Stomach (tissue), 9 donors: ENCODE results near the gene CRB2. TPM values are rescaled to one million over a fixed set of nuclear protein-coding genes. Genes with fewer than 3 reads are reported as not detected.
A peak's percentile ranks its signal among the peaks of the same experiment; 100 is the strongest.
"Not testable (repeated sequence)": the region's sequence is repeated elsewhere in the genome, so short reads cannot be mapped to it uniquely, and the experiment has no call there.

Experiments used
- DNase-seq, 2 donors: peaks; one replicate each; pipeline versions ENCODE4 v3.0.0 to v3.0.0-alpha.2; 2013 to 2019
- H3K27ac ChIP-seq, 5 donors: fragments of 200-600 bp in 4 of 5; sonication (generic) in 4 of 5; one replicate each; pipeline ENCODE4 v1.5.1; 2013 to 2019; ENCODE audit warnings: mild to moderate bottlenecking in 1 of 5, moderate library complexity in 1 of 5
- H3K27me3 ChIP-seq, 3 donors: fragments of 200-600 bp; sonication (generic); one replicate each; pipeline ENCODE4 v1.5.1; 2017 to 2019; ENCODE audit warnings: mixed run types in 1 of 3
- H3K36me3 ChIP-seq, 4 donors: fragments of 200-600 bp; sonication (generic); 1 replicate in 3 of 4; 2 replicates in 1 of 4; pipeline ENCODE4 v1.5.1; 2016 to 2019
- H3K4me1 ChIP-seq, 4 donors: fragments of 200-600 bp; sonication (generic); one replicate each; pipeline ENCODE4 v1.5.1; 2016 to 2019
- H3K4me3 ChIP-seq, 4 donors: fragments of 200-600 bp; sonication (generic) in 3 of 4; one replicate each; pipeline ENCODE4 v1.5.1; 2016 to 2019; ENCODE audit warnings: mild to moderate bottlenecking in 1 of 4
- H3K9me3 ChIP-seq, 4 donors: fragments of 200-600 bp; sonication (generic); one replicate each; pipeline ENCODE4 v1.5.1; 2016 to 2019
- CTCF ChIP-seq, 7 experiments: fragments of 450-650 bp in 4 of 7; fragments of 200-600 bp in 3 of 7; sonication (generic) in 3 of 7; IDR thresholded peaks; one replicate each; pipeline ENCODE4 v1.5.1; 2016 to 2019; ENCODE audit warnings: antibody characterized with exemption in 7 of 7, control low read depth in 2 of 7, mild to moderate bottlenecking in 1 of 7
- EP300 ChIP-seq: sonication (generic); formaldehyde crosslinking; IDR thresholded peaks from one replicate; pipeline ENCODE4 v1.6.1; 2017; ENCODE audit warnings: antibody characterized with exemption
- POLR2A ChIP-seq, 4 donors: fragments of 450-650 bp; IDR thresholded peaks; one replicate each; pipeline ENCODE4 v1.6.1; 2016; ENCODE audit warnings: antibody characterized with exemption in 4 of 4, control low read depth in 2 of 4, mild to moderate bottlenecking in 1 of 4, moderate library complexity in 1 of 4
- POLR2AphosphoS5 ChIP-seq, 3 donors: sonication (generic); formaldehyde crosslinking; IDR thresholded peaks; one replicate each; pipeline ENCODE4 v1.6.1; 2016; ENCODE audit warnings: antibody characterized with exemption in 3 of 3
- WGBS, 5 donors: extraction: QIAGEN DNeasy Blood & Tissue Kit in 3 of 5; methylation state at CpG; one replicate each; pipeline versions ENCODE4 v1.1.5 to v1.1.7; 2013 to 2018; 5-methylcytosine and 5-hydroxymethylcytosine counted together
- intact Hi-C: fragments of 100-400 bp; cut with DNase I; formaldehyde crosslinking; loops from one replicate; pipeline ENCODE4 v1.15.1; 2023; ENCODE audit warnings: low total_unique reads
- polyA plus RNA-seq, 3 donors: library from polyadenylated mRNA; stranded (reverse); fragments of 200-250 nt; gene quantifications; one replicate each; pipeline ENCODE4 v1.2.3, GENCODE V29; 2013
- total RNA-seq, 5 donors: library from RNA; depleted of rRNA; stranded (reverse); fragments of >200 nt; gene quantifications; one replicate each; pipeline versions ENCODE4 v1.1.0 to v1.2.3, GENCODE V29; 2014 to 2016
- donor health status: healthy with polysubstance abuse.
- donor health status: Bipolar disorder and iron deficiency.
- donor health status: healthy.

The CRB2 gene
- total and polyA plus RNA-seq, 8 donors: 0.03 to 4.3 (median 0.19) TPM; not detected in 4

GRCh38 chr9:123395689-123396511 is 39.9 kb downstream of the CRB2 start:
- peaks cover 0 to 7% (median 0%) of the 10 kb centered on the region in 4 donors for H3K9me3 ChIP-seq
- H3K4me1 ChIP-seq: no peaks in the 10 kb centered on the region
- 87 to 91% (median 90%) methylated on average over 19 to 24 of the region's 24 CpGs for WGBS, 5 donors
- H3K36me3 ChIP-seq: peaks cover 0 to 4% (median 0%) of the 10 kb centered on the region in 4 donors
- no peak overlapping the region for H3K27ac ChIP-seq
- TF ChIP-seq POLR2AphosphoS5 (IDR thresholded peaks at IDR 0.05) (no peak), CTCF (IDR thresholded peaks at IDR 0.05) (no peak), EP300 (no peak), POLR2A (IDR thresholded peaks at IDR 0.05) (no peak)
- no peak for DNase-seq
- no peaks in the 10 kb centered on the region for H3K27me3 ChIP-seq
- no peak overlapping the region for H3K4me3 ChIP-seq
- intact Hi-C loops: no loop called here

- Histone ChIP-seq H3K4me3 (no peak overlapping the region), H3K27me3 (no peaks in the 10 kb centered on the region), H3K36me3 (peaks cover 0 to 9% (median 8%) of the 10 kb centered on the region in 4 donors), H3K9me3 (peaks cover 0 to 4% (median 0%) of the 10 kb centered on the region in 4 donors), H3K4me1 (no peaks in the 10 kb centered on the region), H3K27ac (no peak overlapping the region)
- intact Hi-C loops: no loop called here
- WGBS, 5 donors: 89 to 98% (median 94%) methylated on average over 4 of the region's 4 CpGs
- DNase-seq: no peak
- TF ChIP-seq POLR2A (IDR thresholded peaks at IDR 0.05) (no peak), POLR2AphosphoS5 (IDR thresholded peaks at IDR 0.05) (no peak), CTCF (IDR thresholded peaks at IDR 0.05) (no peak), EP300 (no peak)
Observed at GRCh38 chr9:123397975-123398374, 42.0 kb downstream of the CRB2 start.

GRCh38 chr9:123398938-123399337 is 42.9 kb downstream of the CRB2 start:
- H3K9me3 ChIP-seq, H3K27me3 ChIP-seq, H3K4me1 ChIP-seq, DNase-seq, H3K27ac ChIP-seq, intact Hi-C loops, H3K4me3 ChIP-seq: not testable (repeated sequence)
- WGBS, 5 donors: 93 to 97% (median 95%) methylated on average over 13 to 14 of the region's 14 CpGs
- H3K36me3 ChIP-seq: peaks cover 0 to 17% (median 13%) of the 10 kb centered on the region in 4 donors

- no peak for DNase-seq
- no peak overlapping the region for H3K27ac ChIP-seq
- intact Hi-C loops: no loop called here
- H3K4me1 ChIP-seq: no peaks in the 10 kb centered on the region
- H3K36me3 ChIP-seq: peaks cover 0 to 17% (median 13%) of the 10 kb centered on the region in 4 donors
- TF ChIP-seq POLR2AphosphoS5 (IDR thresholded peaks at IDR 0.05) (no peak), CTCF (IDR thresholded peaks at IDR 0.05) (peak in 2 of 7 experiments; percentile 7 to 8)
- H3K4me3 ChIP-seq: no peak overlapping the region
- H3K9me3 ChIP-seq: no peaks in the 10 kb centered on the region
- no peaks in the 10 kb centered on the region for H3K27me3 ChIP-seq
- WGBS, 5 donors: 79 to 83% (median 82%) methylated on average over 11 of the region's 11 CpGs
Observed at GRCh38 chr9:123399803-123400378, 43.9 kb downstream of the CRB2 start.
